ENCODE results near the gene ZNF879.

The ZNF879 gene

DNA sequence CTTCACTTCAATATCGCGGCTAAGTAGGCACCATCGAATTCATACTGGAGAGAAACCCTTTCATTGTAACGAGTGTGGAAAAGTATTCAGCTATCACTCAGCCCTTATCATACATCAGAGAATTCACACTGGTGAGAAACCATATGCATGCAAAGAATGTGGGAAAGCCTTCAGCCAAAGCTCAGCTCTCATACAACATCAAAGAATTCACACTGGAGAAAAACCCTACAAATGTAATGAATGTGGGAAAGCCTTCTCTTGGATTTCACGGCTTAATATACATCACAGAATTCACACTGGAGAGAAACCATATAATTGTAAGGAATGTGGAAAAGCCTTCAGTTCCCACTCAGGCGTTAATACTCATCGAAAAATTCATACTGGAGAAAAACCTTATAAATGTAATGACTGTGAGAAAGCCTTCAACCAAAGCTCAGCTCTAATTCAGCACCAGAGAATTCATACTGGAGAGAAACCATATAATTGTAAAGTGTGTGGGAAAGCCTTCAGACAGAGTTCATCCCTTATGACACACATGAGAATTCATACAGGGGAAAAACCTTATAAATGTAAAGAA lies 9.5 kb downstream of the ZNF879 start:
- DNase-seq, result no peak

DNA sequence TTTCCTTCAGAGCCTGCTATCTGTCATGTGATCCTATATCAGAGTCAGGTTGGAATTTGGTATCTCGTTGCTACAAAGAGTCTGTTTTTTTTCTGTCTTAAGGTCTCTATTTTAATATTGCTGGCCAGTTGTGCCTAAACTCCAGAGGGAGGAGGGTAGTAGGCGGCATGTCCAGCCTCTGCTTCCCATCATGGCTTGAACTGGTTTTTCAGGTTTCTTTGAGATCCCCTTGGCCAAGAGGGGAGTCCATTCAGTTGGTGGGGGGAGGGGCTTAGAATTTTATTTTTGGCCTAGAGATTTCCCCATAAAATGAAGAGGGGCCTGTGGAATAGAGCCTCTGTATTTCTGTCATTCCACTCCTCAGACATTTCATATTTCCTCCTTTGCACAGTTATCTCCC lies 21.2 kb downstream of the ZNF879 start:
- no peak for DNase-seq

DNA sequence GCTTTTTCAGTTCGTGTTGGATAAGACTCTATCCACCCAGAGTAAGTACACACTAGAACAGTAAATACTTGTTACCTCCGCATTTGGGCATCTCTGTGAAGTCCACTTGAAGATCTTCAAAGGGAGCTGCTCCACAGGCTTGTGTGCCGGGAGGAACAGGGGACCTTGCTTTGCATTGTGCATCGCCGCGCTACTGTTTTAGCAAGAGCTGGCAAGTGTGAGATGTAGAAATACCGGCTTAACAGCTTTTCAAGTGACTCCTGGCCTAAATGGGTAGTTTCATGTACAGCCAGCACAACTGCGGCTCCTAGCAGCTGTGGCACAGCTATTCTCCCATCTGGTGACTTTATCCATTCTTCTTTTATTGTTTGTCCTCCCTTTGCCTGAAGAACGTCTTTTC lies 28.2 kb downstream of the ZNF879 start:
- no peak for DNase-seq

DNA sequence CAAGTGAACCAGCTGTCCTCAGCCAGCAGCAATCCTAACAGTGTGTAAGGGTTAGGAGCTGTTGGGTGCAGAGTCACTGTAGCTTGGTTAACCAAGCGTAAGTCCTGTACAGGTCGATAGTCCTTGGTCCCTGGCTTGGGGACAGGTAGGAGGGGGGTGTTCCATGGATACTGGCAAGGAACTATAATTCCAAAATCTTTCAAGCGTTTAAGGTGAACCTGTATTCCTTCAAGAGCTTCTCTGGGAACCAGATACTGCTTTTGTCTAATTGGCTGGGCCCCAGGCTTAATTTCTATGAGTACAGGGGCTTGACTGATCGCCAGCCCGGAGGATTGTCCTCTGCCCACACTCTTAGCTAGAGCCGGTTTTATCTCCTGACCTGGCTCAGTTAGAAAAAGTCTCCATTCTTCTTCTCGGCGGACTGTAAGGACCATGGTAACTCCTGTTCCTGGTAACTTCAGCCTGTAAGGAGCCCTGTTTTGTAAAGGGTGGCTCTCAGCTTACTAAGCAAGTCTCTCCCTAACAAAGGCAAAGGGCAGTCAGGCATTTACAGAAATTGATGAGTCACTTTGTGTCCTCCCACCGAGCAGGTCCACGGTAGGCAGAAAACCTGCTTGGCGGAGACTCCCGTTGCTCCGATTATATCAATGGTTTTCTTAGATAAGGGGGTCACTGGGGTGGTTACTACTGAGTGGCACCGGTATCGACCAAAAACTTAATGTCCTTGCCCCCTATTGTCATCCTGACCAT lies 30.6 kb downstream of the ZNF879 start:
- DNase-seq, result no peak

DNA sequence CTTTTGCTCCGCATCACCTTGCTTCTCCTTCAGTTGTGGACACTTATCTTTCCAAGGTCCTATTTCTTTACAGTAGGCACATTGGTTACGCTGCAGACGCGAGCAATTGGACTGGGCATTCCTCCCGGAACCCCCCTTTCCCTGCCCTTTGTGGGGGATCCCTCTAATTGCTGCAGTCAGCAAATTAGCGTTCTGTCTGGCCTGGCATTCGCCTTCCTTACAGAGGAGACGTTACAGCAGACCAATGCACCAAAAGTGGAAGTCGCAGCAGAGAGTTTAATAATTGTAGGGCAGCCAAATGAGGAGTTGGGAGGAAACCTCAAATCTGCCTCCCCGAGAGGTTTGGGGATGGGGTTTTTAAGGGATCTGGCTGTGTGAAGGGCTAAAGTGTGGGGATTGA lies 31.3 kb downstream of the ZNF879 start:
- DNase-seq, result no peak

DNA sequence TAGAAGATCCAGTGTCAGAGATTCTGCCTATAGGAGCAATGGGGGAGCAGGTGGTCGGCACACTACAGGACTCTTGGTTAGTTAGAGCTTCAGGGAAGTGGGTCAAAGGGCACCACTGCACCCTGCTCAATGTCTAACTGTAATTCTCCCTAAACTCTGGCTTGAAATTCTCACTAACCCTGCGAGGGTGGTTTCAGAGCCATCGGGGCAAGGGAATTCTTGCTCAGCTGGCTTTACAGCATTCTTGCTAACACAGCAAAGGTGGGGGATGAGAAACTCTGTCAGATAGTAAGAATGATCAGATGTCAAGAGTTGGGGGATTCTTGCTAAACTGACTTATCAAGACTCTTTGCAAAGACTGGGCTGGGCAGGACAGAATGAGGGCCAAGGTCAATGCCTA lies 31.8 kb downstream of the ZNF879 start:
- no peak for DNase-seq

DNA sequence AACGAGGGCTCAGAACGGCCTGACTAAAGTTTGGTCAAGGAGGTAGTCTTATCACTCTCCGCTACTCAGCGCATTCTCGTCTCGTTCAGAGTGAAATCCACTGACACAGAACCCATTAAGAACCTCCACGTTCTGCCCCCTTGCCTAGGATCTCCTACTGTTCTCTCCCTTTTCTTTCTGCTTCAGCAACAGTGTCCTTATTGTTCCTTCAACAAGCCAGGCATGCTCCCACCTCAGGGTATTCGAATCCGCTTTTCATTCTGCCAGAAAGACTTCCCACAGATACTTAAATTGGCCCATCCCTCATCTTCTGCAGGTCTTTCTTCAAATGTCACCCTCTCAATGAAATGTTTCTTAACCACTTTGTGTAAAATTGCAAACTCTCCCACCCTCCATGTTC lies 32.2 kb downstream of the ZNF879 start:
- no peak for DNase-seq

DNA sequence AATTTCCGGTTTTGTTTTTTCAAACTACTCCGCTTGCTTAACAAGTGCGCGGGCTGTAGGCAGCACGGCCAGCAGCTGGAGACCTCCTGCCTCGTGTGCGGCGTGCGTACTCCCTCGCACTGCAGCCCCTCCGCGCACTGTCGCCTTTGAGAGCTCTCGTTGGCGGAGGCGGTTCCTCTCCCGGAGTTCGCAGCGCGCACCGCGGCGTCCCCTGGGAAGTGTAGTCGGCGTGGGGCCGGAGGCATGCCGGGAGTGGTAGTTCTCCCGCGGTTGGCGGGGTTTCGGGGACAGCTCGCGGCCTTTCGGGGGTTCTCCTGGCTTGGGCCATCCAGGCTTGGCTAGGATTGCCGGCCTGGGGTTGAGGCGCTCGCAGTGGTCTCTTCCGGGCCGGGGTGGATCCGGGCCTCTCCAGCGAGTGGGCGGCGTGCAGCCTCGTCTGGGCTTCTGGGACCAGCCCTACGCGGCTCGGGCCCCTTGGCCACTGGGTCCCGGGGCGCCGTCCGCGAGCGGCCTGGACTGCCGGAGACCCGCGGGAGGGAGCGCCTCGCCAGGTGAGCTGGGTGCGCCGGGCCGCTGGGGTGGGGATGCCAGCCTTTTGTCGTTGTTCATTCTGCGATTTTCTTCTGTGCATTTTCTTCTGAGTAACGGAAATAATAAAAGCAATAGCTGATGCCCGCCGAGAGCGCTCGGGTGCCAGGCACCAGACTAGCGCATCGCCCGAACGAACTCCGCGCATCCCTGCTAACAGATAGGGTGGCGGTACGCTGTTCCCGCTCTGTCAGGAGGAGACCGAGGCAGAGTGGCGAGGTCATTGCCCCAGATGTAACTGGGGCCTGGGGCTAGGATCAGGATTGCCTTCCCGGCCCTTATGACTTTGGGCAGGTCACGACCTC lies 36.8 kb downstream of the ZNF879 start, which contains the start of gene ZNF354C:
Gene ZNF354C, plus strand, starts transcription at position 258 of the 893 bp plus-strand sequence. CDS start 1,696 bp downstream, outside the sequence.
- peak; percentile 83 for DNase-seq

DNA sequence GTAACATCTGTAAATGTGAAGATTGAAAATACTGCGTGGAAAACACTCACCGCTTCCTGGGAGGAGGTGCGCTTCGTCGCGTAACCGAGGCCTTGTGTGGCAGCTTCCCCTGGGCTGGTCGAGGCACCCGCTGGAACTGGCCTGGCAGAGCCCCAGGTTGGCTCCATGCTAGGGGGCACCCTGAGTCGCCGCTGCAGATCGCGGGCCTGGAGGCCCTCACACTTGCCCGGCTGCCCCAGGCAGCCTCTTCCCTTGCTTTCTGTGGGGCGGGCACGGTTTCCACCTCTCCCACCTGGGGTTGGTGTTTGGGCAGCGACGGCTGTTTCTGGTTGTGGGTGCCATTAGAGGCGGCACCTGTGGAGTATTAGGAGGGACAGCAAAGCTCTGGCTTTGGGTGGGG lies 37.4 kb downstream of the ZNF879 start:
- no peak for DNase-seq

DNA sequence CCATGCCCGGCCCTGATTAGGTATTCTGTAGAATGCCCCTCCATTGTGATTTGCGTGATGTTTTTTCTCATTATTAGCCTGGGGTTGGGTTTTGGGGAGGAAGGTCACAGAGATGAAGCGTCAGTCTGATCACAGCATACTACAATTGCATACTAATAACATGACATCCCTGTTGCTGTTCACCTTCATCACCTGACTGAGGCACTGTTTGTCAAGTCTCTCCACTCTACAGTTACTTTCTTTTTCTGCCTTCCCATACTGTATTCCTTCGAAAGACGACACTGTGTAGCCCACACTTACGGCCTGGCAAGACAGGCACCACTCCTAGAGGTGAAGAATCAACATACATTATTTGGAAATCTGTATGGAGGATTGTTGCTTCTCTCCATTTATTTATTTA lies 42.1 kb downstream of the ZNF879 start:
- DNase-seq, result no peak

DNA sequence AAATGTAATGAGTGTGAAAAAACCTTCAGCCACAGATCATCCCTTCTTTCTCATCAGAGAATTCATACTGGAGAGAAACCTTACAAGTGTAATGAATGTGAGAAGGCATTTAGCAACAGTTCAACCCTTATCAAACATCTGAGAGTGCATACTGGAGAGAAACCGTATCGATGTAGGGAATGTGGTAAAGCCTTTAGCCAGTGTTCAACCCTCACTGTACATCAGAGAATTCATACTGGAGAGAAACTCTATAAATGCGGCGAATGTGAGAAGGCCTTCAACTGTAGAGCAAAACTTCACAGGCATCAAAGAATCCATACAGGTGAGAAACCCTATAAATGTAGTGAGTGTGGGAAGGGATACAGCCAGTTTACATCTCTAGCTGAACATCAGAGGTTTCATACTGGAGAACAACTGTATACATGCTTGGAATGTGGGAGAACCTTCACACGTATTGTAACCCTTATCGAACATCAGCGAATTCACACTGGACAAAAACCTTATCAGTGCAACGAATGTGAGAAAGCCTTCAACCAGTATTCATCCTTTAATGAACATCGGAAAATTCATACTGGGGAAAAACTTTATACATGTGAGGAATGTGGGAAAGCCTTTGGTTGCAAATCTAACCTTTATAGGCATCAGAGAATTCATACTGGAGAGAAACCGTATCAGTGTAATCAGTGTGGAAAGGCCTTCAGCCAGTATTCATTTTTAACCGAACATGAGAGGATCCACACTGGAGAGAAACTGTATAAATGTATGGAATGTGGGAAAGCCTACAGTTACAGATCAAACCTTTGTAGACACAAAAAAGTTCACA lies 55.8 kb downstream of the ZNF879 start:
- DNase-seq, result no peak

DNA sequence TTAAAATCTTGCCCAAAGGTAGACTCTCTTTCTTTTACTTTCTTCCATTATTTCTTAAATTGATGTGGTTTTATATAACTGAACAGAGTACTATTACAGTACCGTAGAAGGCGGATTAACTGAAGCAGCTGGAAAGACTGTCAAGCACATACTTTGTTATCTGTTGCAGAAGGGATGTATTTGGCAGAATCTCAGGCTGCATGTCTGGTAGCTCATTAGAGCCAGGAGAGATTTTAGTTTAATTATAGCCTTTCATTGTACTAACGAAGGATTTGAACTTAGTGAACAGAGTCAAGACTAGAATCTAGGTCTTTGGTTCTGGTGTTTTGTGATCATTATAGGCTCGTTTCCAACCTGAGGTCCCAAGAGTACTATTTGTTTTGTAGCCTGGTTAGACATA lies 57.1 kb downstream of the ZNF879 start:
- no peak for DNase-seq
